ENCODE data around the gene ROBO1. TPM values are rescaled to one million over a fixed set of nuclear protein-coding genes. Genes with fewer than 3 reads are reported as not detected.
"Not testable (repeated sequence)": the region's sequence is repeated elsewhere in the genome, so short reads cannot be mapped to it uniquely, and the experiment has no call there.

The ROBO1 gene
- total RNA-seq, 1 donor from 2014 or later, result 31.7 TPM

DNA sequence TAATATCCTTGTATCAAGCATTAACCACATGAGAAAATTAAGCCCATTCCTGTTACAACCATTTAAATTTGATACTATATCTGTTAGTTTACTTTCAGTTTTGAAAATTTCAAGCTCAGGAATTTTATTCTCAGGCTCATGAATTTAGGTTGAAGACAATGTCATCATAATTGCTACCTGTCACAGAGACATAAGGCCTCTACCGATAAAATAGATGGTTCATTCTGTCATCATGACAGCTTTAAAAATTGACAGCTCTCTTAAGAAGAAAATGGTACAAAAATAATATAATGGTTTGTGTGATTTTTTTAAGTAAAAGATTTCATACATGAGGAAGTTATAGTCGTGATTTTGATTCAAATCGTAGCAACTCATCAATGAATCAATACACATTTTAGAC is 1003.2 kb downstream of the ROBO1 start:
- no peak for DNase-seq (ENCODE audit: low read depth)
- no peak for TF ChIP-seq CTCF (IDR thresholded peaks at IDR 0.05; ENCODE audit: insufficient read depth, low read length, poor library complexity, severe bottlenecking)
- Histone ChIP-seq H3K36me3 (ENCODE audit: control insufficient read depth, insufficient read depth, low read length) (no peaks in the 10 kb centered on the region), H3K27me3 (ENCODE audit: control insufficient read depth, insufficient read depth, low read length) (no peaks in the 10 kb centered on the region), H3K4me3 (ENCODE audit: low read depth, low read length) (no peak overlapping the region)

- no peak for TF ChIP-seq CTCF (IDR thresholded peaks at IDR 0.05; ENCODE audit: insufficient read depth, low read length, poor library complexity, severe bottlenecking)
- no peaks in the 10 kb centered on the region for H3K27me3 ChIP-seq (ENCODE audit: control insufficient read depth, insufficient read depth, low read length)
- no peak for DNase-seq (ENCODE audit: low read depth)
- H3K4me3 ChIP-seq (ENCODE audit: low read depth, low read length), result no peak overlapping the region
- H3K36me3 ChIP-seq (ENCODE audit: control insufficient read depth, insufficient read depth, low read length), result no peaks in the 10 kb centered on the region
Observed at GRCh38 chr3:78762121-78762520, 1005.7 kb downstream of the ROBO1 start.

DNA sequence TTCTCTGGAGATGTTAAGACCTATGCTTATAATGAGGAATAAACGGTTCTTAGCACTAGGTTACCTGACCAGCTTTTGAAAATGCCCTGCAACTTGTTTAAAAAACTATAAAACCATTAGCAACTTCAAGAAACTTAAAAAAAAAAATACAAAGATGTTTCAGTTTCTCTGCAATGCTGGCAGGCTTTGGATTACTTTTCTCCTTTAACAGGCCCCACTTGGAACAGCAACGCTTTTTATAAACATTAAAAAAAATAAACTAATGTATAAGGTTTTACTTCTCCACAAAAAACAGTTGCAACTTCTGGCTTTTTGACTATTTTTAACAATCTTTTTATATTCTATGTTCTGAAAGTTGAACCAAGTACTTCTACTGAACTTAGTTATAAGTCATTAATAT is 1006.7 kb downstream of the ROBO1 start:
- no peaks in the 10 kb centered on the region for H3K27me3 ChIP-seq (ENCODE audit: control insufficient read depth, insufficient read depth, low read length)
- no peak for TF ChIP-seq CTCF (IDR thresholded peaks at IDR 0.05; ENCODE audit: insufficient read depth, low read length, poor library complexity, severe bottlenecking)
- no peak overlapping the region for H3K4me3 ChIP-seq (ENCODE audit: low read depth, low read length)
- H3K36me3 ChIP-seq (ENCODE audit: control insufficient read depth, insufficient read depth, low read length), result no peaks in the 10 kb centered on the region
- no peak for DNase-seq (ENCODE audit: low read depth)

DNA sequence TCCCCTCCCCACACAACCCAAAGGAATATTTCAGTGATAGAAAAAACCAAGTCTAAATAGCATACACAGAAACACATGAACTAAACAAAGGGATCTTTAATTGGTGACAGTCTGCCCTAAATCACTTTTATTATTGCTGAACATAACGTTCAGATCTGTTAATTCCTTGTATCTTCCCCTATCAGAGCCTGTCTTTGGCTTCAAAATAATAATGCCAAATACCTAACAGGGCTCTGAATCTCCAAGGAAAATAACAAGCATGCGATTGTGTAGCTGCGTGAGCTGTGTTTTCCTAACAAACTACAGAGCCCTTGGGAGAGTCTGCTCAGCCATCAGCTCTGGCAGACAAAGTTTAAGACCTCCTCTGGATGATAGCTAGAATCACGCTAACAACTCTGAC is 1010.1 kb downstream of the ROBO1 start:
- TF ChIP-seq CTCF (IDR thresholded peaks at IDR 0.05; ENCODE audit: insufficient read depth, low read length, poor library complexity, severe bottlenecking), result no peak
- Histone ChIP-seq H3K4me3 (ENCODE audit: low read depth, low read length) (no peak overlapping the region), H3K36me3 (ENCODE audit: control insufficient read depth, insufficient read depth, low read length) (no peaks in the 10 kb centered on the region), H3K27me3 (ENCODE audit: control insufficient read depth, insufficient read depth, low read length) (no peaks in the 10 kb centered on the region)
- no peak for DNase-seq (ENCODE audit: low read depth)

DNA sequence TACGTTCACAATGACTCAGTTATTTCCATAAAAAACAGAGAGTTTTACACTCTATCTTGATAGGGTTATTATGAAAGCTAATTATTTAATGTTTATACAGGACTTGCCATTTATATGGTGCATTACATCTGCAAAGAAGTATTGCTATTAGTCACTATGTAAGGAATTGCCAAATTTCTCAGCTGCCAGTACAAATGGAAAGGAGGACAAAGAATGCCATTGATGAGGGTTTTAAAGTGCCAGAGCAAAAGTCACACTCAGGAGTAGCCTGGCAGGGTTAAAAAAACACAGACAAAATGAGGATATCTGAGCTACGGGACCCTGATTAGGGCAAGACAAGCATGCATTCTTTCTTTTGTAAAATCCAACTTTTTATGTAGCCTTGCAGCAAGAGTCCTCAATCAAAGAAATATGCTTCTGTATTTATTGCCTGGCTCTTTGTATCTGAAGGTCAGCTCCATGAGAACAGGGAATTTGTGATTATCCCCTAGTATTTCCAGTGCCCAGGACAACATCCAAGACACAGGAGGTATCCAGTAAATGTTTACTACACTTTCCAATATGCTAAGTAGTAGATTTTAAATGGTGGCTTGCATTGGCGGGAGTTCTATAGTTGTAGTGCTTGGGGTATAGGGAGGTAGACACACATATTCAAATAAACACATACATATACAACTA is 1013.6 kb downstream of the ROBO1 start:
- DNase-seq (ENCODE audit: low read depth), result no peak
- no peak for TF ChIP-seq CTCF (IDR thresholded peaks at IDR 0.05; ENCODE audit: insufficient read depth, low read length, poor library complexity, severe bottlenecking)

DNA sequence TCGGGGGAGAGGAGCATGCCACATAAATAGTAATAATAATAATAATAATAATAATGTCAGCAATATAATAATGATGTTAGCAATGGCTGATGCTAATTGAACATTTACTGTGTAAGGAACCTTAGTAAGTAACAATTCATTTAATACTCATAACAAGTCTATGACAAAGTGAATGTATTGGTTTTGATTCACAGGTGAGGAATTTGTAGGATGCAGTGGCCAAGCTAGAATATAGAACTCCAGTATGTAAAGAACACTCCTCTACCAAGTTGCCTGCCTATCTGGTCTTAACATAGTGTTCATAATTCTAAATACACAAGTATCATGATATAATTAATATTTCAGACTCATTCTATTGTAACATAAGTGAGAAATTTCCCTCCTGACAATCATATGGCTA is 1016.5 kb downstream of the ROBO1 start:
- no peak for TF ChIP-seq CTCF (IDR thresholded peaks at IDR 0.05; ENCODE audit: insufficient read depth, low read length, poor library complexity, severe bottlenecking)
- DNase-seq (ENCODE audit: low read depth), result no peak
- Histone ChIP-seq H3K36me3 (ENCODE audit: control insufficient read depth, insufficient read depth, low read length) (no peaks in the 10 kb centered on the region), H3K4me3 (ENCODE audit: low read depth, low read length) (no peak overlapping the region), H3K27me3 (ENCODE audit: control insufficient read depth, insufficient read depth, low read length) (no peaks in the 10 kb centered on the region)

More for the DNA sequence above, 1013.6 kb downstream of the ROBO1 start:
- no peak overlapping the region for H3K4me3 ChIP-seq (ENCODE audit: low read depth, low read length)
- no peaks in the 10 kb centered on the region for H3K36me3 ChIP-seq (ENCODE audit: control insufficient read depth, insufficient read depth, low read length)
- no peaks in the 10 kb centered on the region for H3K27me3 ChIP-seq (ENCODE audit: control insufficient read depth, insufficient read depth, low read length)

- H3K36me3 ChIP-seq (ENCODE audit: control insufficient read depth, insufficient read depth, low read length); DNase-seq (ENCODE audit: low read depth): not testable (repeated sequence)
Observed at GRCh38 chr3:78750291-78750690, 1017.5 kb downstream of the ROBO1 start.

More at GRCh38 chr3:78750291-78750690, 1017.5 kb downstream of the ROBO1 start:
- not testable (repeated sequence) for H3K4me3 ChIP-seq (ENCODE audit: low read depth, low read length); H3K27me3 ChIP-seq (ENCODE audit: control insufficient read depth, insufficient read depth, low read length)
